Stimulated activated CD4-positive, alpha-beta T cell treated with anti-CD3 and anti-CD28 coated beads, Interleukin-1b, Interleukin-23, amount 100 ng/mL, for 4 hours (primary cell): ENCODE results near the gene C2orf81.
"Not testable (repeated sequence)": the region's sequence is repeated elsewhere in the genome, so short reads cannot be mapped to it uniquely, and the experiment has no call there.

Experiments used
- DNase-seq, 2 donors: peaks; one replicate each; pipeline ENCODE4 v3.0.0-alpha.2; 2020; ENCODE audit warnings: low read depth in 2 of 2

C2orf81 gene

DNA sequence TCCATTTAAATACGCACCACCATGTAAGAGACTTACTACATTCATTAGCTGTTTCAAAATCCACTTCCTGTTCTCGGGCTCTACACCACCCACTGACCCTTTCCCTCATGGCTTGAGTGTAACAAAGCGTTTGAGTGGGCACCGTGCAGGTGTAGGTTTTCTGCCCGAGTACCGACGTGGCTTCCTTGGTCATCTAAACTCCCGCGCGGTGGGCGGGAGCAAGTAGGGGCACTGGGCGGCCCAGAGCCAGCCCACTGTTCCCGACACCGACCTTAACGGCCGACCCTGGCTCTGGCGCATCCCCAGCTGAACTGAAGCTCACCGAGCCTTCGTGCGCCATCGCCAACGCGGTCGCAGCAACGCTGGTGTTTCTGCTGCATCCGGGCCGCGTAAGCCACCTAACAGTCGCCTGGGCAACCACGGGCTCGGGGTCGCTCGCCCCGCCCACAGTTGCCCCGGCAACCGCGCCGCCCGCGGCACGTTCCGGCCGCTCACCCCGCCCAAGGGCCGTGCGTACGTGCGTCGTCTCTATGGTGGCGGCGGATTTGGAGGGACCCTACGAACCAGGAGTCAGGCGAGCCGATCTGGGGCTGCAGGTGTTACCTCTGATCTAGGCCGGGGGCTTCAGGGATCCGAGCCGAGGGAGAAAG, at the start of gene C2orf81, which contains the start of gene WDR54:
Gene C2orf81, minus strand, starts transcription at position 399 of the 650 bp plus-strand sequence. Its CDS starts 59 bp downstream, at position 340.
Gene WDR54, plus strand, starts transcription at position 510 of the 650 bp plus-strand sequence. CDS start 424 bp downstream, outside the sequence.
- DNase-seq, result peak; percentile 85 to 93

DNA sequence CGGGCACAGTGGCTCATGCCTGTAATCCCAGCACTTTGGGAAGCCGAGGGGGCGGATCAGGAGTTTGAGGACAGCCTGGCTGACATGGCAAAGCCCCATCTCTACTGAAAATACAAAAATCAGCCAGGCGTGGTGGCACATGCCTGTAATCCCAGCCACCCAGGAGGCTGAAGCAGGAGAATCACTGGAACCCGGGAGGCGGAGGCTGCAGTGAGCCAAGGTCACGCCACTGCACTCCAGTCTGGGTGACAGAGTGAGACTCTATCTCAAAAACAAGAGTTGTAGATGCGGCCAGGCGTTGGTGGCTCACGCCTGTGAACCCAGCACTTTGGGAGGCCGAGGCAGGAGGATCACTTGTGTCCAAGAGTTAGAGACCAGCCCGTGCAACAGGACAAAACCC, 49.3 kb upstream of the C2orf81 start:
- not testable (repeated sequence) for DNase-seq

- no peak for DNase-seq
Observed at GRCh38 chr2:74464406-74464805, 43.0 kb upstream of the C2orf81 start.

- DNase-seq, result no peak
Observed at GRCh38 chr2:74462786-74463105, 41.3 kb upstream of the C2orf81 start.

GRCh38 chr2:74462054-74462785, 40.8 kb upstream of the C2orf81 start:
- DNase-seq, result no peak

DNA sequence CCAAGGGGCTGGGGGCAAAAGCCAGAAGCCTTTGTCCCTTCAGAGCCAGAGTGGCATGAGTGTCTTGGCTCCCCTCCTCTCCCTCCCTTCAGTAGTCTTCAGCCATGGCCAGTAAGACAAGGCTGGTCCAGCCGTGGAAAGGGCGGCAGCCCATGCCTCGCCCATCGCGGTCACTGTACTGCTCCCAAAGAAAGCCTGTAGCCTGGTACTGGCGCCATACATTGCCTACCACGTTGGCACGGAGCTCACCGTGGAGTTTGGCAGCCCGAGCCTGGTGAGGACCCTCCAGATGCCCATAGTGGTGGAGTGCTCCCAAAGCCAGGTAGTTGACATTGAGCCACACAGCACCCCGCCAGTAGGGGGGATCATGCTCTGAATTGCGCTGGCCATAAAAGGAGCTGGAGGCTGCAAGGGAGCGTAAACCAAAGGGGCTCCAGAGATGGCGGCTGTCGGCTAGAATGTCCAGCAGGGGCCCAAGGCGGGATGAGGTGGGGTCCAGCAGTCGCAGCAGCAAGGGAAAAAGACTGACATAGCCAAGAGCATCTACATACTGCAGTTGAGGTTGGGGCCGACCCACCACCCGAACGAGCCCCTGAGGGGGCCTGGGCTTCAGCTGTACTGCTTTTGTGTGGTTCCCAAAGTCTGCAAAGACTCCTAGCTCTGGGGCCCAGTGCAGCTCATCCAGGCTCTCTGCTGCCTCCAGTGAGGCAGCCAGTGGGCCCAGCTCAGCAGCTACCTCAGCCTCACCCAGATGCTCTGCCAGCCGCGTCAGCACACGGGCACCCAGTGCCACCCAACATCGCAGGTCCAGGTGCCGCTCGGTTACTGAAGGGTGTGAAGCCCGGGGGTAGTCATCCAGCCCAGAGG, 40.0 kb upstream of the C2orf81 start:
- no peak for DNase-seq

DNA sequence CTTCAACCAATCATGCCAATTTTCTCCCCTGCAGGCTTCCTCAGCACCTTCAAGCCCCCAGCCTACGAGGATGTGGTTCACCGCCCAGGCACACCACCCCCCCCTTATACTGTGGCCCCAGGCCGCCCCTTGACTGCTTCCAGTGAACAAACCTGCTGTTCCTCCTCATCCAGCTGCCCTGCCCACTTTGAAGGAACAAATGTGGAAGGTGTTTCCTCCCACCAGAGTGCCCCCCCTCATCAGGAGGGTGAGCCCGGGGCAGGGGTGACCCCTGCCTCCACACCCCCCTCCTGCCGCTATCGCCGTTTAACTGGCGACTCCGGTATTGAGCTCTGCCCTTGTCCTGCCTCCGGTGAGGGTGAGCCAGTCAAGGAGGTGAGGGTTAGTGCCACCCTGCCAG, 38.8 kb upstream of the C2orf81 start:
- not testable (repeated sequence) for DNase-seq

DNA sequence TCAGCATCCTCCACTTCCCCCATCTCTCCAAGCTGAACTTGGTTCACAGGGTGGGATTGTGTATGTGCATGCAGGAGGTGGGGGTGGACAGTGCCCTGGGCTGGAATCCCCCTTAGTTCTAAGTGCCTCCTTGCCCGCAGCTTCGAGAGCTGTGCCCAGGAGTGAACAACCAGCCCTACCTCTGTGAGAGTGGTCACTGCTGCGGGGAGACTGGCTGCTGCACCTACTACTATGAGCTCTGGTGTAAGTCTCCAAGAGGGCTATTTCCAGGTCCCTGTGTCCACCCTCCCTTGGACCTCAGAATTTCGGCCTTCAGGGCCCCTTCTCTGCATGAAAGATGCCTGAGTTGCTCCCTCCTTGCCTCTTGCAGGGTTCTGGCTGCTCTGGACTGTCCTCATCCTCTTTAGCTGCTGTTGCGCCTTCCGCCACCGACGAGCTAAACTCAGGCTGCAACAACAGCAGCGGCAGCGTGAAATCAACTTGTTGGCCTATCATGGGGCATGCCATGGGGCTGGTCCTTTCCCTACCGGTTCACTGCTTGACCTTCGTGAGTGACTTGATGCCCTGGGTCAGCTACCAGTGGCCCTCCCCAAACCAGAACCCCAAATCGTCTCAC, 38.2 kb upstream of the C2orf81 start:
- DNase-seq, result not testable (repeated sequence)

GRCh38 chr2:74458938-74459363, 37.5 kb upstream of the C2orf81 start:
- no peak for DNase-seq

DNA sequence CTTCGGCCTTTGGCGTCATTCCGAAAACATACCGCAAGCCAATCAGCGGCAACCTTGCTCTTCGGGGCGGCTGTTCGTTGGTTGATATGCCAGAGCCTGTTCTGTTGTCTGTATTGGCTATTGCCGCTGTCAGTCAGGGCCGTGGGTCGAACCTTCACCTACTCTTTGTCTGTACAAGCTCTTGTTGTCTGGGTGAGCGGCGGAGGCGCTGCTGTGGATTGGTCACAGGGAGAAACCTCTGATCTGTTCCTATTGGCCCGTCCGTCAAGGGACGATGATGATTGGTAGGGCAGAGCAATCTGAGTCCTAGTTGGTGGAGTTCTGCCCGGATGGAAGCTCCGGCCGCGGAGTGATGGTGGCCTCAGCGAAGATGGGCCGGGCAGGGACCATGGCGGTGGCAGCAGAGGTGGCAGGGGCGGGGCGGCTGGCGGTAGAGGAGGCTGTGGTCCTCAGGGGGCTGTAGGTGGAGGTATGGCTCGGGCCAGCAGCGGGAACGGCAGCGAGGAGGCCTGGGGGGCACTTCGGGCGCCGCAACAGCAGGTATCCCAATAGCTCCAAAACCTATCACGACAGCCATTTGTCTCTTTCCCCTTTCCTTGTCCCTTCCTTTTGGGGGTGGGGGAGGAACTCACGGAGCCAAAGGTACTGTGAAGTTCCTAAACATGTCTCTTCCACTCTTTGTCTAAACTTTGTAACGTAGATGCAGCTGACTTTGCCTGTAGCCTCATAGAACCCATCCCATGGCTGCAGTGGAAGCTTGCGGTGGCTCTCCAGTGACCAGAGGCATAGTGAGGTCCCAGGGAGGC, 36.9 kb upstream of the C2orf81 start, which contains the start of gene WBP1:
Gene WBP1, plus strand, starts transcription at position 307 of the 806 bp plus-strand sequence. Its CDS starts 165 bp downstream, at position 472.
- DNase-seq, result peak; percentile 92 to 98

- peak; percentile 64 to 81 for DNase-seq
Observed at GRCh38 chr2:74457549-74458131, 36.2 kb upstream of the C2orf81 start.

DNA sequence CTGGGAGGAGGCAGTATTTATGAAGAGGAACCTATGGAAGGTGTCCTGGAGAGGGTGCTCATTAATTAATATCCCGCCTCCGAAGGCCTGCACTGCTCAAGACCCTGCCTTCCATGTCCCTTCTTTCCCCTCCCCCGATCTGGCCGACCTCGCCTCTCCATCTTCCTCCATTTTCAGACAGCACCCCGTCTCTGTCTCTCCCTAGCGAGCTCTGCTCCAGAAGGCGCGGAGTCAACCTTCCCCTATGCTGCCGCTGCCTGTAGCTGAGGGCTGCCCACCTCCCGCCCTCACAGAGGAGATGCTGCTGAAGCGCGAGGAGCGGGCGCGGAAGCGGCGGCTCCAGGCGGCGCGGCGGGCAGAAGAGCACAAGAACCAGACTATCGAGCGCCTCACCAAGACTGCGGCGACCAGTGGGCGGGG, 35.7 kb upstream of the C2orf81 start:
- no peak for DNase-seq

DNA sequence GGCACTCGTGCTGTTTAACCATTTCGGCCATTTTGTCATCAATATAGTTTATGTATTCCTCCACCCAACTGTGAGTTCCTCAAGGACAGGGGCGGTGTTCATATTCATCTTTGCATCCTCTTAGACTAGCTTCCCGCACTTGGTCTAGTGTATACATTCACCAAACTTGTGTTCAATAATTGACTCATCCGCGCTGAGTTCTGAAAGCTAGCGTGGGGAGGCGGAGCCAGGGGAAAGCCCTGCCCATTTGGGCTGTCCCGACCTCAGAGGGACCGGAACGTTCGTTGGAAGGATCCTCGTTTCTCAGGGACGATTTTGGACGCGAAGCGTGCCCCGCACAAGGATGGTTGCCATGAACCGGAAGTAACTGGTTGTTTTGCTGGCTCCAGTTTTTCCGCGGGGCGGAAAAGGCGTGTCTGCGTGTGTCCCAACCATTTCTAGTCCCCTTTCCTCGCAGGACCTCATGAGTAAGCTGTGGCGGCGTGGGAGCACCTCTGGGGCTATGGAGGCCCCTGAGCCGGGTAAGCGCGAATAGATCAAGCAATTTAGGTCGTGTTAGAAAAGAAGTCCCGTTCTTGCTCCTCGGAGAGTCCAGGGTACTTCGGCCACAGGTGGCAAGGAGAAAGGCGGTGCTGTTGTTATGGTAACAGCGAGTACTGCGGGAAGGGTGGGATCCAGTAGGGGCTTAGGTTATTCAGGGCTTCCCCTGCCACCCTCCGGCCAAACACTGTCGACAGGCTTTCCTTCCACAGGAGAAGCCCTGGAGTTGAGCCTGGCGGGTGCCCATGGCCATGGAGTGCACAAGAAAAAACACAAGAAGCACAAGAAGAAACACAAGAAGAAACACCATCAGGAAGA, 33.5 kb upstream of the C2orf81 start, which contains the start of gene INO80B:
Gene INO80B, plus strand, starts transcription at position 434 of the 858 bp plus-strand sequence. Its CDS starts 30 bp downstream, at position 464.
- DNase-seq, result peak; percentile 90 to 98

- no peak for DNase-seq
Observed at GRCh38 chr2:74450570-74451190, 29.3 kb upstream of the C2orf81 start.

DNA sequence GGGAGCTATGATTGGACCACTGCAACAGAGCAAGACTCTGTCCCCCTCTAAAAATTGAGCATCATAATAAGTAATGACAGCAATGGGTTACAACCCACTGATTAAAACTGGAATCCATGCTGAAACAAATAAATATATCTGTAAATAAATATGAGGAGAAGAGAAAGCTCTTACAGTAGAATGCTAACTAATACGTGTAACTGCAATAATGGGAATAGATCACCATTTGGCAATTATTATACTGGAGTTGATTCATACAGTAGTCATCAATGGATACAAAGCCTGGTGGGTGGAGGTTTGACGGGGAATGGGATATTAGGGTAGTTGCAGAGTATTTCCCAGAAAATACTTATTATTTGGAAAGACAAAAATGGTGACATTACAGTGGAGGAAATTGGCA, 27.4 kb upstream of the C2orf81 start:
- DNase-seq, result no peak

DNA sequence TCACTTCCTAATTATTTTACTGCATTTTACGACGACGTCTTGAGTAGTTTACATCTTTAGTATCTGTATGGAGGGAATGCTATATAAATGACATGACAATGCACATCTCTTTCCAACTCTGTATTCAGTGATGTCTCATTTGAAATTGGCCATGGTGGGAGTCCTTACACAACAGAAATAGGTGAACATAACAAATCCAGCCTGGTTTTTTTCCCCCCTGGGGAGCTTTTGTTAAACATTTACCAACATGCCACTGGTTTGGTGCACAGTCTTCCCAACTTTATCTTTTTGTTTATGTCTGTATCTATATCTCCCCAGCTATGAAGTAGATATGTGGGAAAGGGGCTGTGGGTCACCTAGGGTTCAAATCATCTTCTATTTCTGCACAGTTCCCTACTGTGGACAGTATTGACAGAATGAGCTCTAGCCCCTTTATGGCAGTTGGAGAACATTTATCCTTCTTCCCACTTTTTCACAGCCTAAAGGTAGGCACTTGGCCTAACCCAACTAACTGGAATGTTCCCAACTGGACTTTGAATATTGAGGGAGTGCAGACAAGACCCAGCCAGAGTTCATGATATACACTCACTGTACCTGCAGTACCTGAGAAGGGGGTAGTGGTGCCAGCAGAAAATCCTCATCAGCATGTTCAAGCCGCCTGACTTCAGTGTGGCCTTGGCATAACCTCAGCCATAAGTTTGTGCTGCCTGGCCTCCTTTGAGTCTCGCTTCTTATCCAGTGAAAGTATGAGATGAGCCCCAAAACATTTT, 26.0 kb upstream of the C2orf81 start:
- no peak for DNase-seq

DNA sequence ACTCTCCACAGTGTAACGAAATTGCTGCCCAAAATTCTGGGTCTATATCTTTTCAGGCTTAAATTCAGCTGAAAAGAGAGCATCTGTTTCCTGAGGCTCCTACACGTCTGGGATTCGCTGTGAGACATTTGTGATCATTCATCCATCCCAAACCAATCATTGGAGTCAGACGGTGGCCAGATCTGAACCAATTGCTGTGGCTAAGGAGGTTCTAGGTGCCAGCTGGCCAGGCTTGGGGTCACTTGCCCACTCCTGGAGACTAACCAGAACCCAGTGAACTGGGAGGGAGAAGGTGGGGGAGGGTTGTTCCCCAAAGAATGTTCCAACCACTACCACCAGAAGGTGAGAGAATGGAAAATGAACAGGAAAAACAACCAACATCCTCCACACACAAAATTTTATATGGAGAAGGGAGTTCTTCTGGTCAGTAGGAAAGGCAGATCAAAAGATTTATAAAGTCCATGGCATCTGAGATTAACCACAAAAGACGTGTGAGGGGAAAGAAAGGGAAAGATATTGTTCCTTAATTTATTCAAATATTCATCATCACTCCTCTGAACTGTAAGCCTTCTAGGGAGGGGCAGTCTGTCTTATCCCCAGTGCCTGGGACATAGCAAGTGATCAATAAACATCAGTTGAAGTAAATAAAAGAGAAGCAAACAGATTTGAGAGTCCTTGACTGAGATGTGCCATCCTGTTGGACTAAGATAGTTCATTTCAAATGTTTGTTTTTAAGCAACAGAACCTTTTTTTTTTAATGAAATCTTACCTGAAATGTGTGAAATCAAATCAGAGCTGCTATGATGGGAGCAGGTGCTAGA, 23.3 kb upstream of the C2orf81 start:
- DNase-seq, result no peak
